OCI-LY7 (cell line): ENCODE results near the gene IL11.

Experiments used
- EZH2phosphoT487 ChIP-seq: fragments of 200-600 bp; sonication (generic); IDR thresholded peaks from 2 replicates; pipeline ENCODE4 v1.6.1; 2018; ENCODE audit warnings: low read depth, borderline replicate concordance, mild to moderate bottlenecking, mixed run types, antibody characterized with exemption, low read length, moderate library complexity, mixed read lengths
- TF ChIP-seq, protein P1 (sequence below): fragments of 200-600 bp; sonication (generic); conservative IDR thresholded peaks from 2 replicates; pipeline ENCODE4 v1.5.1; 2014; ENCODE audit warnings: mild to moderate bottlenecking, antibody characterized with exemption, low read length, moderate library complexity, mixed read lengths

DNA sequence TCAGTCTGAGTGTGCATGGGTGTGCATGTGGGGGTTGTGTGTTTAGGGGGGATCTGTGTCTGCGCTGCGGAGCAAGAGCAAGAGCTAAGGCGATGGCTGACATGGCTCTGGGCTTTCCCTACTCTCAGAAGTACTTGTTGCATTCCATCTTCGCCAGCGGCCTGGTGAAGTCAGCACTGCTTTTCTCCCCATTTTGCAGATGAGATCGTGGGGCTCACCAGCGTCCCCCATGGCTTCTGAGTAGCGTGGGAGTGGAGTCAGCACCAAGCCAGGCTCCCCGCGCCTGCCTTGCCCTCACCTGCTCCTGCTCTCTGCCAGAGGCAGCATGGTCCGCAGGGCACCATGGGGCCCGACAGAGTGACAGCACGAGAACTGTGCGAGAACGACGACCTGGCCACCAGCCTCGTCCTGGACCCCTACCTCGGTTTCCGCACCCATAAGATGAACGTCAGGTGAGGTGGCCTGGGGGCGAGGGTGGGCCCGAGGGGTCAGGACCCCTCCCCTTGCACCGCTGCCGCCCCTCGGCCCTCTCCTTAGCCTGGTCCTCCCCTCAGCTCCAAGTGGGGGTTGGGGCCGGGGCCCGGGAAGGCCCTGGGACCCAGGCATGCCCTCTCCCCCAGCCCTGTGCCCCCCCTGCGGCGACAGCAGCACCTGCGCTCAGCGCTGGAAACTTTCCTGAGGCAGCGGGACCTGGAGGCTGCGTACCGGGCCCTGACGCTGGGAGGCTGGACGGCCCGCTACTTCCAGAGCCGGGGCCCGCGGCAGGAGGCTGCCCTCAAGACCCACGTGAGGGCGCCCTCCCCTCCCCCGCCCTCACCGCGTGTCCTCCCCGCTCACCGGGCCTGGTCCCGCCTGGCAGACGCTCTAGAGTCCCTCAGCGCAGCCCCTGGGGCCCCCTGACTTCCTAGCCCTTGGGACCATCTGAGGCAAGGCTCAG, 28.4 kb downstream of the IL11 start:
- TF ChIP-seq EZH2phosphoT487: no peak
- TF ChIP-seq, protein P1, sequence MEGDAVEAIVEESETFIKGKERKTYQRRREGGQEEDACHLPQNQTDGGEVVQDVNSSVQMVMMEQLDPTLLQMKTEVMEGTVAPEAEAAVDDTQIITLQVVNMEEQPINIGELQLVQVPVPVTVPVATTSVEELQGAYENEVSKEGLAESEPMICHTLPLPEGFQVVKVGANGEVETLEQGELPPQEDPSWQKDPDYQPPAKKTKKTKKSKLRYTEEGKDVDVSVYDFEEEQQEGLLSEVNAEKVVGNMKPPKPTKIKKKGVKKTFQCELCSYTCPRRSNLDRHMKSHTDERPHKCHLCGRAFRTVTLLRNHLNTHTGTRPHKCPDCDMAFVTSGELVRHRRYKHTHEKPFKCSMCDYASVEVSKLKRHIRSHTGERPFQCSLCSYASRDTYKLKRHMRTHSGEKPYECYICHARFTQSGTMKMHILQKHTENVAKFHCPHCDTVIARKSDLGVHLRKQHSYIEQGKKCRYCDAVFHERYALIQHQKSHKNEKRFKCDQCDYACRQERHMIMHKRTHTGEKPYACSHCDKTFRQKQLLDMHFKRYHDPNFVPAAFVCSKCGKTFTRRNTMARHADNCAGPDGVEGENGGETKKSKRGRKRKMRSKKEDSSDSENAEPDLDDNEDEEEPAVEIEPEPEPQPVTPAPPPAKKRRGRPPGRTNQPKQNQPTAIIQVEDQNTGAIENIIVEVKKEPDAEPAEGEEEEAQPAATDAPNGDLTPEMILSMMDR: no peak
